Aorta (tissue), 5 donors: ENCODE data around the gene KIZ. TPM values are rescaled to one million over a fixed set of nuclear protein-coding genes. Genes with fewer than 3 reads are reported as not detected.

Source experiments
- ATAC-seq: fragments of 200-7000 bp; cut with Tn5 transposase; one replicate; pipeline ENCODE4 v1.9.1; 2022; ENCODE audit warnings: moderate library complexity; ENCODE audit not compliant: low FRiP score
- DNase-seq, 2 donors: peaks; one replicate each; pipeline ENCODE4 v3.0.0-alpha.2; 2020
- H3K27ac ChIP-seq, 2 donors: one replicate each; pipeline ENCODE4 v1.5.1; 2013; ENCODE audit warnings: low read length in 2 of 2, mild to moderate bottlenecking in 2 of 2, moderate library complexity in 2 of 2, control low read depth in 1 of 2, inconsistent platforms in 1 of 2, low read depth in 1 of 2
- H3K27me3 ChIP-seq, 2 donors: one replicate each; pipeline ENCODE4 v1.6.1; 2013; ENCODE audit warnings: control low read depth in 1 of 2, low read length in 1 of 2, mild to moderate bottlenecking in 1 of 2, moderate library complexity in 1 of 2; ENCODE audit not compliant: insufficient read depth in 2 of 2, control insufficient read depth in 1 of 2
- H3K36me3 ChIP-seq, 2 donors: one replicate each; pipeline ENCODE4 v1.6.1; 2013; ENCODE audit warnings: control low read depth in 1 of 2, low read length in 1 of 2, mild to moderate bottlenecking in 1 of 2; ENCODE audit not compliant: insufficient read depth in 2 of 2, control insufficient read depth in 1 of 2
- H3K4me1 ChIP-seq, 2 donors: one replicate each; pipeline ENCODE4 v1.6.1; 2013; ENCODE audit warnings: low read length in 2 of 2, control low read depth in 1 of 2, mild to moderate bottlenecking in 1 of 2, moderate library complexity in 1 of 2; ENCODE audit not compliant: insufficient read depth in 2 of 2, control insufficient read depth in 1 of 2
- H3K4me3 ChIP-seq, 2 donors: one replicate each; pipeline ENCODE4 v1.5.1; 2013; ENCODE audit warnings: low read length in 2 of 2, control low read depth in 1 of 2, mild to moderate bottlenecking in 1 of 2
- H3K9me3 ChIP-seq: one replicate; pipeline ENCODE4 v1.6.1; 2013; ENCODE audit warnings: mild to moderate bottlenecking, low read length; ENCODE audit not compliant: control insufficient read depth
- WGBS, 2 donors: extraction: QIAGEN DNeasy Blood & Tissue Kit; methylation state at CpG; one replicate each; pipeline ENCODE4 v1.1.7; 2013; 5-methylcytosine and 5-hydroxymethylcytosine counted together
- intact Hi-C, 2 donors: fragments of 100-400 bp; cut with DNase I; formaldehyde crosslinking; loops; one replicate each; pipeline versions ENCODE4 v1.14.2 to v1.15.0; 2022
- polyA plus RNA-seq, 2 donors: library from polyadenylated mRNA; stranded (reverse); fragments of 200-250 nt; gene quantifications; one replicate each; pipeline ENCODE4 v1.2.3, GENCODE V29; 2013
- total RNA-seq, 2 donors: library from RNA; stranded (reverse); fragmentation: NEBNext Ultra II Directional; extraction: Animal tissue kit (Norgen Biotek cat#: 25700); gene quantifications; one replicate each; pipeline ENCODE4 v1.2.1, GENCODE V29; 2021
- donor health status: healthy with polysubstance abuse.
- donor health status: Bipolar disorder and iron deficiency.
- donor health status: DM: no; HTN: no; CAD: no.
- donor health status: DM: no; HTN: no; CAD: no.
- donor health status: DM: yes; HTN: yes; CAD: no.

The KIZ gene
- total and polyA plus RNA-seq, 4 donors: 15.9 to 29.4 (median 22.3) TPM

DNA sequence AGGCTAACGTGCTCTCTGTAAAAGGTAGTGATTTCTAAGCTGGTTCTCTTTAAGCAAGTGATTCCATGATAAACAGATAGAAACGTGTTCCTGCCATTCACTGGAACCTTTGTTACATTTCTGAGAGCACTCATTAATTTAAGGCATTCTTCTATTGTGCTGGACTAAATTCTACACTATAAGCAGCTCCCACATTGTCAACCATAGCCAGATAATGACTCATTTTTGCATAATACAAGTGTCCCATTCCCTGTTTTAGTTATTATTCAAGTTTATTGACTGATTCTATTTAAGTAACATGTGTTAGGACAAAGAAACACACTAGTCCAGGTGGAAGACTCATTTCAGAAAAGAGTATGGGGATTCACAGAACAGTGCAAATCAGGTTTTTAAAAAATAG lies 163.8 kb downstream of the KIZ start:
- no peak for ATAC-seq
- H3K9me3 ChIP-seq: peaks cover 5% of the 10 kb centered on the region
- H3K4me1 ChIP-seq: no peaks in the 10 kb centered on the region
- 29 to 44% methylated on average over 2 of the region's 2 CpGs for WGBS, 2 donors
- no peaks in the 10 kb centered on the region for H3K27me3 ChIP-seq
- DNase-seq: no peak
- no peak overlapping the region for H3K27ac ChIP-seq
- intact Hi-C loops: no loop called here
- H3K4me3 ChIP-seq: no peak overlapping the region
- no peaks in the 10 kb centered on the region for H3K36me3 ChIP-seq

- no peak for DNase-seq
- ATAC-seq: no peak
- 81 to 93% methylated on average over 2 of the region's 2 CpGs for WGBS, 2 donors
Observed at GRCh38 chr20:21291026-21291425, 165.1 kb downstream of the KIZ start.

GRCh38 chr20:21294755-21295154 lies 168.9 kb downstream of the KIZ start:
- Histone ChIP-seq H3K27ac (no peak overlapping the region), H3K4me3 (no peak overlapping the region), H3K9me3 (peaks cover 2% of the 10 kb centered on the region), H3K36me3 (no peaks in the 10 kb centered on the region), H3K27me3 (no peaks in the 10 kb centered on the region), H3K4me1 (no peaks in the 10 kb centered on the region)
- DNase-seq: no peak
- intact Hi-C loops: no loop called here
- 55 to 57% methylated on average over 5 of the region's 5 CpGs for WGBS, 2 donors
- ATAC-seq: no peak

More at GRCh38 chr20:21291026-21291425, 165.1 kb downstream of the KIZ start:
- no peaks in the 10 kb centered on the region for H3K36me3 ChIP-seq
- H3K4me1 ChIP-seq: no peaks in the 10 kb centered on the region
- peaks cover 2% of the 10 kb centered on the region for H3K9me3 ChIP-seq
- intact Hi-C loops: no loop called here
- no peaks in the 10 kb centered on the region for H3K27me3 ChIP-seq
- H3K4me3 ChIP-seq: no peak overlapping the region
- H3K27ac ChIP-seq: no peak overlapping the region

Other genes starting within 250 kb of the KIZ start
- gene LINC00237, start 19.7 kb upstream of the KIZ start, total RNA-seq: not detected
- gene LINC00237, start 19.7 kb upstream of the KIZ start, polyA plus RNA-seq: 1 to 10 TPM in 1 of 2 donors, not detected in 1; 1.1 TPM
- 10 to 100 TPM; 44.1 to 48.3 TPM for gene XRN2, start 177.2 kb downstream of the KIZ start, total RNA-seq
- gene XRN2, start 177.2 kb downstream of the KIZ start, polyA plus RNA-seq: 10 to 100 TPM; 24.3 to 28.9 TPM